Activated CD8-positive, alpha-beta T cell treated with anti-CD3 and anti-CD28 coated beads, Interleukin-2, amount 10 ng/mL, durations not matched to agents 7 days and 5 days (primary cell): ENCODE results near the gene RTTN. TPM values are rescaled to one million over a fixed set of nuclear protein-coding genes. Genes with fewer than 3 reads are reported as not detected.

Source experiments
- ATAC-seq: fragments of 150-1000 bp; cut with Tn5 transposase; one replicate; pipeline ENCODE4 v1.10.0; 2021; ENCODE audit warnings: moderate library complexity
- CTCF ChIA-PET: fragments of 350-600 bp; sonication (Branson Sonifier 250); formaldehyde crosslinking; loops from one replicate; lab custom pipeline; 2021; ENCODE audit warnings: antibody characterized with exemption; lab: Charles Lee
- POLR2A ChIA-PET: fragments of 350-600 bp; sonication (Branson Sonifier 250); formaldehyde crosslinking; loops from one replicate; lab custom pipeline; 2021; ENCODE audit warnings: antibody characterized with exemption; lab: Charles Lee
- DNase-seq: peaks from one replicate; pipeline ENCODE4 v3.0.0-alpha.2; 2020
- H3K27ac Mint-ChIP-seq: one replicate; pipeline ENCODE4 v1.8.0; 2021; ENCODE audit warnings: mild to moderate bottlenecking, mixed read lengths
- H3K27me3 Mint-ChIP-seq: one replicate; pipeline ENCODE4 v1.8.0; 2021; ENCODE audit warnings: low read depth, mixed read lengths
- H3K36me3 Mint-ChIP-seq: one replicate; pipeline ENCODE4 v1.8.0; 2021; ENCODE audit warnings: low read depth, mixed read lengths
- H3K4me1 Mint-ChIP-seq: one replicate; pipeline ENCODE4 v1.8.0; 2021; ENCODE audit warnings: low read depth, mixed read lengths
- H3K4me3 Mint-ChIP-seq: one replicate; pipeline ENCODE4 v1.8.0; 2021; ENCODE audit warnings: mild to moderate bottlenecking, mixed read lengths
- H3K9me3 Mint-ChIP-seq: one replicate; pipeline ENCODE4 v1.8.0; 2022; ENCODE audit warnings: mixed read lengths; ENCODE audit not compliant: insufficient read depth
- total RNA-seq, 2 experiments: library from RNA; stranded (reverse); gene quantifications; one replicate each; pipeline ENCODE4 v1.2.3, GENCODE V29; 2021

RTTN gene
- total RNA-seq, 2 experiments from 2014 or later: 30.1 to 30.8 TPM

GRCh38 chr18:70169747-70170146, 35.7 kb downstream of the RTTN start:
- peaks cover 3% of the 10 kb centered on the region for H3K4me1 Mint-ChIP-seq
- H3K9me3 Mint-ChIP-seq: no peaks in the 10 kb centered on the region
- H3K36me3 Mint-ChIP-seq: peaks cover 16% of the 10 kb centered on the region
- ATAC-seq: no peak
- no peak overlapping the region for H3K4me3 Mint-ChIP-seq
- ChIA-PET CTCF (interaction anchor here (1.1 to 1.7 kb wide), 3 partner anchors 12 to 264 kb away, joined by 4 to 5 read pairs (median 4); no protein-coding TSS in a partner anchor), POLR2A (no interaction called here)
- no peak for DNase-seq
- no peak overlapping the region for H3K27ac Mint-ChIP-seq
- H3K27me3 Mint-ChIP-seq: no peaks in the 10 kb centered on the region

- Mint-ChIP-seq H3K27me3 (no peaks in the 10 kb centered on the region), H3K4me1 (peaks cover 3% of the 10 kb centered on the region), H3K27ac (no peak overlapping the region), H3K4me3 (no peak overlapping the region), H3K9me3 (no peaks in the 10 kb centered on the region), H3K36me3 (peaks cover 39% of the 10 kb centered on the region)
- DNase-seq: no peak
- ATAC-seq: no peak
- POLR2A ChIA-PET: no interaction called here
- CTCF ChIA-PET: interaction anchor here (0.9 kb wide), 1 partner anchor 29 kb away, joined by 4 read pairs; no protein-coding TSS in a partner anchor
Observed at GRCh38 chr18:70166668-70167067, 38.8 kb downstream of the RTTN start.

GRCh38 chr18:70165936-70166335, 39.6 kb downstream of the RTTN start:
- Mint-ChIP-seq H3K27me3 (no peaks in the 10 kb centered on the region), H3K4me3 (no peak overlapping the region), H3K9me3 (no peaks in the 10 kb centered on the region), H3K27ac (no peak overlapping the region), H3K4me1 (peaks cover 3% of the 10 kb centered on the region), H3K36me3 (peaks cover 45% of the 10 kb centered on the region)
- CTCF ChIA-PET: interaction anchor here (0.7 kb wide), 1 partner anchor 1456 kb away, joined by 3 read pairs; no protein-coding TSS in a partner anchor
- DNase-seq (no peak), ATAC-seq (no peak)
- POLR2A ChIA-PET: no interaction called here

GRCh38 chr18:70160073-70160678, 45.3 kb downstream of the RTTN start:
- Mint-ChIP-seq H3K4me3 (no peak overlapping the region), H3K36me3 (peaks cover 79% of the 10 kb centered on the region), H3K27ac (no peak overlapping the region), H3K27me3 (no peaks in the 10 kb centered on the region), H3K9me3 (no peaks in the 10 kb centered on the region), H3K4me1 (peaks cover 16% of the 10 kb centered on the region)
- ATAC-seq (no peak), DNase-seq (no peak)
- ChIA-PET CTCF (no interaction called here), POLR2A (no interaction called here)

- no peaks in the 10 kb centered on the region for H3K27me3 Mint-ChIP-seq
- H3K27ac Mint-ChIP-seq: no peak overlapping the region
- ChIA-PET CTCF (no interaction called here), POLR2A (no interaction called here)
- H3K36me3 Mint-ChIP-seq: peaks cover 85% of the 10 kb centered on the region
- no peaks in the 10 kb centered on the region for H3K9me3 Mint-ChIP-seq
- DNase-seq (no peak), ATAC-seq (no peak)
- no peak overlapping the region for H3K4me3 Mint-ChIP-seq
- peaks cover 16% of the 10 kb centered on the region for H3K4me1 Mint-ChIP-seq
Observed at GRCh38 chr18:70158992-70159717, 46.3 kb downstream of the RTTN start.

GRCh38 chr18:70156886-70157285, 48.6 kb downstream of the RTTN start:
- Mint-ChIP-seq H3K27ac (no peak overlapping the region), H3K27me3 (no peaks in the 10 kb centered on the region), H3K9me3 (no peaks in the 10 kb centered on the region), H3K4me1 (peaks cover 18% of the 10 kb centered on the region), H3K4me3 (no peak overlapping the region), H3K36me3 (peaks cover 70% of the 10 kb centered on the region)
- ChIA-PET CTCF (interaction anchor here (0.6 to 1.5 kb wide), 2 partner anchors 14 to 50 kb away, joined by 3 to 5 read pairs; no protein-coding TSS in a partner anchor), POLR2A (no interaction called here)
- no peak for ATAC-seq
- no peak for DNase-seq

GRCh38 chr18:70154591-70155194, 50.8 kb downstream of the RTTN start:
- ATAC-seq (no peak), DNase-seq (no peak)
- Mint-ChIP-seq H3K27ac (no peak overlapping the region), H3K27me3 (no peaks in the 10 kb centered on the region), H3K4me1 (peaks cover 17% of the 10 kb centered on the region), H3K36me3 (peaks cover 50% of the 10 kb centered on the region), H3K9me3 (no peaks in the 10 kb centered on the region), H3K4me3 (no peak overlapping the region)
- POLR2A ChIA-PET: no interaction called here
- CTCF ChIA-PET: interaction anchor here (1.6 kb wide), 1 partner anchor 40 kb away, joined by 6 read pairs; no protein-coding TSS in a partner anchor

- POLR2A ChIA-PET: no interaction called here
- DNase-seq: no peak
- no peaks in the 10 kb centered on the region for H3K9me3 Mint-ChIP-seq
- ATAC-seq: no peak
- peaks cover 10% of the 10 kb centered on the region for H3K4me1 Mint-ChIP-seq
- H3K27ac Mint-ChIP-seq: no peak overlapping the region
- no peak overlapping the region for H3K4me3 Mint-ChIP-seq
- H3K27me3 Mint-ChIP-seq: no peaks in the 10 kb centered on the region
- peaks cover 30% of the 10 kb centered on the region for H3K36me3 Mint-ChIP-seq
- CTCF ChIA-PET: interaction anchor here (1.1 kb wide), 1 partner anchor 304 kb away, joined by 3 read pairs; no protein-coding TSS in a partner anchor
Observed at GRCh38 chr18:70151614-70152013, 53.9 kb downstream of the RTTN start.

- Mint-ChIP-seq H3K27me3 (no peaks in the 10 kb centered on the region), H3K36me3 (peaks cover 26% of the 10 kb centered on the region)
Observed at GRCh38 chr18:70149616-70150301, 55.7 kb downstream of the RTTN start.

GRCh38 chr18:70149156-70149555, 56.3 kb downstream of the RTTN start:
- peaks cover 10% of the 10 kb centered on the region for H3K4me1 Mint-ChIP-seq
- no peaks in the 10 kb centered on the region for H3K27me3 Mint-ChIP-seq
- no peaks in the 10 kb centered on the region for H3K9me3 Mint-ChIP-seq
- peaks cover 28% of the 10 kb centered on the region for H3K36me3 Mint-ChIP-seq
- CTCF ChIA-PET: no interaction called here
- POLR2A ChIA-PET: no interaction called here
- ATAC-seq: no peak
- H3K4me3 Mint-ChIP-seq: no peak overlapping the region
- no peak for DNase-seq
- no peak overlapping the region for H3K27ac Mint-ChIP-seq

More at GRCh38 chr18:70149616-70150301, 55.7 kb downstream of the RTTN start:
- ChIA-PET POLR2A (no interaction called here), CTCF (no interaction called here)
- ATAC-seq (no peak), DNase-seq (no peak)
- Mint-ChIP-seq H3K4me3 (no peak overlapping the region), H3K4me1 (peaks cover 10% of the 10 kb centered on the region), H3K9me3 (no peaks in the 10 kb centered on the region), H3K27ac (no peak overlapping the region)

- H3K4me3 Mint-ChIP-seq: no peak overlapping the region
- H3K9me3 Mint-ChIP-seq: no peaks in the 10 kb centered on the region
- H3K27me3 Mint-ChIP-seq: no peaks in the 10 kb centered on the region
- DNase-seq (no peak), ATAC-seq (no peak)
- H3K4me1 Mint-ChIP-seq: peaks cover 10% of the 10 kb centered on the region
- CTCF ChIA-PET: no interaction called here
- H3K36me3 Mint-ChIP-seq: peaks cover 32% of the 10 kb centered on the region
- POLR2A ChIA-PET: no interaction called here
- no peak overlapping the region for H3K27ac Mint-ChIP-seq
Observed at GRCh38 chr18:70148039-70148938, 57.2 kb downstream of the RTTN start.
